PFSK-1 (cell line): ENCODE measurements around the gene PLEKHG2.

Experiments
- FOXP2 ChIP-seq: optimal IDR thresholded peaks from 2 replicates; pipeline ENCODE3; 2011; ENCODE audit warnings: borderline replicate concordance, control low read depth, inconsistent platforms; ENCODE audit not compliant: insufficient read depth; ENCODE audit errors: extremely low read length, extremely low read depth
- POLR2AphosphoS5 ChIP-seq: IDR thresholded peaks from 2 replicates; pipeline ENCODE4 v1.6.1; 2012; ENCODE audit warnings: low read depth, mild to moderate bottlenecking, control low read depth, low read length, moderate library complexity
- REST ChIP-seq, 2 experiments: IDR thresholded peaks; 2 replicates each; pipeline versions ENCODE4 v1.6.1 to v1.8.0; 2011 to 2012; ENCODE audit warnings: low read depth in 2 of 2, low read length in 2 of 2, control low read depth in 1 of 2, inconsistent platforms in 1 of 2, mild to moderate bottlenecking in 1 of 2, moderate library complexity in 1 of 2; ENCODE audit not compliant: insufficient read depth in 1 of 2
- SIN3A ChIP-seq: IDR thresholded peaks from 2 replicates; pipeline ENCODE4 v1.6.1; 2012; ENCODE audit warnings: mild to moderate bottlenecking, low read length, moderate library complexity, borderline replicate concordance; ENCODE audit not compliant: insufficient read depth
- TAF1 ChIP-seq: IDR thresholded peaks from 2 replicates; pipeline ENCODE4 v1.6.1; 2012; ENCODE audit warnings: low read length, control low read depth, borderline replicate concordance; ENCODE audit not compliant: insufficient read depth

The PLEKHG2 gene

GRCh38 chr19:39474139-39474620, 61.7 kb downstream of the PLEKHG2 start:
- TF ChIP-seq TAF1 = no peak
- TF ChIP-seq REST (IDR thresholded peaks at IDR 0.05; ENCODE audit: insufficient read depth in 1 of 2, low read depth in 2 of 2, low read length in 2 of 2) = no peak
- TF ChIP-seq SIN3A = no peak
- TF ChIP-seq POLR2AphosphoS5 = no peak
- TF ChIP-seq FOXP2 = no peak

GRCh38 chr19:39475748-39476147, 63.3 kb downstream of the PLEKHG2 start:
- TF ChIP-seq TAF1 (no peak), SIN3A (no peak), REST (IDR thresholded peaks at IDR 0.05; ENCODE audit: insufficient read depth in 1 of 2, low read depth in 2 of 2, low read length in 2 of 2) (no peak), FOXP2 (no peak), POLR2AphosphoS5 (no peak)
